HuH-7.5 (cell line): ENCODE data around the gene VWA3B.
"Not testable (repeated sequence)": the region's sequence is repeated elsewhere in the genome, so short reads cannot be mapped to it uniquely, and the experiment has no call there.

Experiments
- DNase-seq: peaks from one replicate; pipeline ENCODE4 v3.0.0; 2011; ENCODE audit warnings: low spot score

Gene VWA3B

GRCh38 chr2:98086491-98087446, at the start of gene VWA3B:
Gene VWA3B, plus strand, starts transcription at chr2:98087167. Its CDS starts 5,926 bp downstream, at chr2:98093093.
- peak; percentile 43 for DNase-seq

GRCh38 chr2:98037206-98037605, 49.8 kb upstream of the VWA3B start:
- no peak for DNase-seq

GRCh38 chr2:98037666-98038336, 49.2 kb upstream of the VWA3B start:
- DNase-seq, result no peak

GRCh38 chr2:98039085-98039756, 47.7 kb upstream of the VWA3B start:
- no peak for DNase-seq

GRCh38 chr2:98040331-98040939, 46.5 kb upstream of the VWA3B start:
- no peak for DNase-seq

GRCh38 chr2:98043101-98043500, 43.9 kb upstream of the VWA3B start:
- no peak for DNase-seq

GRCh38 chr2:98044730-98045129, 42.2 kb upstream of the VWA3B start:
- not testable (repeated sequence) for DNase-seq

GRCh38 chr2:98050070-98050469, 36.9 kb upstream of the VWA3B start:
- no peak for DNase-seq

- no peak for DNase-seq
These were observed 28.6 kb upstream of the VWA3B start for GRCh38 chr2:98058191-98058975.

GRCh38 chr2:98060277-98060676, 26.7 kb upstream of the VWA3B start:
- DNase-seq, result no peak

- DNase-seq, result no peak
These were observed 23.6 kb upstream of the VWA3B start for GRCh38 chr2:98063291-98063854.

- DNase-seq, result no peak
These were observed 21.2 kb upstream of the VWA3B start for GRCh38 chr2:98065808-98066207.

GRCh38 chr2:98067160-98067559, 19.8 kb upstream of the VWA3B start:
- DNase-seq, result no peak

GRCh38 chr2:98070081-98070480, 16.9 kb upstream of the VWA3B start:
- no peak for DNase-seq

GRCh38 chr2:98072442-98072841, 14.5 kb upstream of the VWA3B start:
- no peak for DNase-seq

- DNase-seq, result no peak
These were observed 8.3 kb upstream of the VWA3B start for GRCh38 chr2:98078701-98079100.

GRCh38 chr2:98084151-98084868, 2.7 kb upstream of the VWA3B start:
- DNase-seq, result no peak

- peak; percentile 15 for DNase-seq
These were observed 2.1 kb upstream of the VWA3B start for GRCh38 chr2:98084869-98085238.

- peak; percentile 22 for DNase-seq
These were observed 1.3 kb upstream of the VWA3B start for GRCh38 chr2:98085649-98086048.

GRCh38 chr2:98087447-98088020, 567 bp downstream of the VWA3B start:
- no peak for DNase-seq
